Measurements from ENCODE around the gene ZC3HAV1L.
"Not testable (repeated sequence)": the region's sequence is repeated elsewhere in the genome, so short reads cannot be mapped to it uniquely, and the experiment has no call there.

- TF ChIP-seq, protein P1, sequence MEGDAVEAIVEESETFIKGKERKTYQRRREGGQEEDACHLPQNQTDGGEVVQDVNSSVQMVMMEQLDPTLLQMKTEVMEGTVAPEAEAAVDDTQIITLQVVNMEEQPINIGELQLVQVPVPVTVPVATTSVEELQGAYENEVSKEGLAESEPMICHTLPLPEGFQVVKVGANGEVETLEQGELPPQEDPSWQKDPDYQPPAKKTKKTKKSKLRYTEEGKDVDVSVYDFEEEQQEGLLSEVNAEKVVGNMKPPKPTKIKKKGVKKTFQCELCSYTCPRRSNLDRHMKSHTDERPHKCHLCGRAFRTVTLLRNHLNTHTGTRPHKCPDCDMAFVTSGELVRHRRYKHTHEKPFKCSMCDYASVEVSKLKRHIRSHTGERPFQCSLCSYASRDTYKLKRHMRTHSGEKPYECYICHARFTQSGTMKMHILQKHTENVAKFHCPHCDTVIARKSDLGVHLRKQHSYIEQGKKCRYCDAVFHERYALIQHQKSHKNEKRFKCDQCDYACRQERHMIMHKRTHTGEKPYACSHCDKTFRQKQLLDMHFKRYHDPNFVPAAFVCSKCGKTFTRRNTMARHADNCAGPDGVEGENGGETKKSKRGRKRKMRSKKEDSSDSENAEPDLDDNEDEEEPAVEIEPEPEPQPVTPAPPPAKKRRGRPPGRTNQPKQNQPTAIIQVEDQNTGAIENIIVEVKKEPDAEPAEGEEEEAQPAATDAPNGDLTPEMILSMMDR (IDR thresholded peaks at IDR 0.05 in 2 of 3, conservative IDR thresholded peaks at IDR 0.05 in 1 of 3; ENCODE audit: borderline replicate concordance in 1 of 3, insufficient read depth in 1 of 3, low read depth in 2 of 3, low read length in 2 of 3): not testable (repeated sequence)
- not testable (repeated sequence) for TF ChIP-seq EZH2phosphoT487 (IDR thresholded peaks at IDR 0.05; ENCODE audit: borderline replicate concordance); EZH2 (IDR thresholded peaks at IDR 0.05); POLR2A (IDR thresholded peaks at IDR 0.05; ENCODE audit: borderline replicate concordance, extremely low read depth, insufficient read depth, insufficient read length); YY1 (IDR thresholded peaks at IDR 0.05; ENCODE audit: extremely low read depth, insufficient replicate concordance, low read depth, low read length); ZFX (IDR thresholded peaks at IDR 0.05)
- TF ChIP-seq, protein P2, sequence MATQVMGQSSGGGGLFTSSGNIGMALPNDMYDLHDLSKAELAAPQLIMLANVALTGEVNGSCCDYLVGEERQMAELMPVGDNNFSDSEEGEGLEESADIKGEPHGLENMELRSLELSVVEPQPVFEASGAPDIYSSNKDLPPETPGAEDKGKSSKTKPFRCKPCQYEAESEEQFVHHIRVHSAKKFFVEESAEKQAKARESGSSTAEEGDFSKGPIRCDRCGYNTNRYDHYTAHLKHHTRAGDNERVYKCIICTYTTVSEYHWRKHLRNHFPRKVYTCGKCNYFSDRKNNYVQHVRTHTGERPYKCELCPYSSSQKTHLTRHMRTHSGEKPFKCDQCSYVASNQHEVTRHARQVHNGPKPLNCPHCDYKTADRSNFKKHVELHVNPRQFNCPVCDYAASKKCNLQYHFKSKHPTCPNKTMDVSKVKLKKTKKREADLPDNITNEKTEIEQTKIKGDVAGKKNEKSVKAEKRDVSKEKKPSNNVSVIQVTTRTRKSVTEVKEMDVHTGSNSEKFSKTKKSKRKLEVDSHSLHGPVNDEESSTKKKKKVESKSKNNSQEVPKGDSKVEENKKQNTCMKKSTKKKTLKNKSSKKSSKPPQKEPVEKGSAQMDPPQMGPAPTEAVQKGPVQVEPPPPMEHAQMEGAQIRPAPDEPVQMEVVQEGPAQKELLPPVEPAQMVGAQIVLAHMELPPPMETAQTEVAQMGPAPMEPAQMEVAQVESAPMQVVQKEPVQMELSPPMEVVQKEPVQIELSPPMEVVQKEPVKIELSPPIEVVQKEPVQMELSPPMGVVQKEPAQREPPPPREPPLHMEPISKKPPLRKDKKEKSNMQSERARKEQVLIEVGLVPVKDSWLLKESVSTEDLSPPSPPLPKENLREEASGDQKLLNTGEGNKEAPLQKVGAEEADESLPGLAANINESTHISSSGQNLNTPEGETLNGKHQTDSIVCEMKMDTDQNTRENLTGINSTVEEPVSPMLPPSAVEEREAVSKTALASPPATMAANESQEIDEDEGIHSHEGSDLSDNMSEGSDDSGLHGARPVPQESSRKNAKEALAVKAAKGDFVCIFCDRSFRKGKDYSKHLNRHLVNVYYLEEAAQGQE (IDR thresholded peaks at IDR 0.05; ENCODE audit: low read depth): not testable (repeated sequence)
Measured at GRCh38 chr7:139025861-139026260, 10.0 kb downstream of the ZC3HAV1L start.
